Mesenteric fat pad (tissue), 1 donor: Measurements from ENCODE around the gene EFNA3. TPM values are rescaled to one million over a fixed set of nuclear protein-coding genes. Genes with fewer than 3 reads are reported as not detected.

Experiments used
- DNase-seq: peaks from one replicate; pipeline ENCODE4 v3.0.0-alpha.2; 2020; ENCODE audit warnings: low spot score
- total RNA-seq: library from RNA; stranded (reverse); fragmentation: NEBNext Ultra II Directional; extraction: Animal tissue kit (Norgen Biotek cat#: 25700); gene quantifications from one replicate; pipeline ENCODE4 v1.2.1, GENCODE V29; 2021
- donor health status: DM: yes; HTN: yes; CAD: no.

EFNA3 gene
- total RNA-seq, 1 donor from 2014 or later: 0.58 TPM

DNA sequence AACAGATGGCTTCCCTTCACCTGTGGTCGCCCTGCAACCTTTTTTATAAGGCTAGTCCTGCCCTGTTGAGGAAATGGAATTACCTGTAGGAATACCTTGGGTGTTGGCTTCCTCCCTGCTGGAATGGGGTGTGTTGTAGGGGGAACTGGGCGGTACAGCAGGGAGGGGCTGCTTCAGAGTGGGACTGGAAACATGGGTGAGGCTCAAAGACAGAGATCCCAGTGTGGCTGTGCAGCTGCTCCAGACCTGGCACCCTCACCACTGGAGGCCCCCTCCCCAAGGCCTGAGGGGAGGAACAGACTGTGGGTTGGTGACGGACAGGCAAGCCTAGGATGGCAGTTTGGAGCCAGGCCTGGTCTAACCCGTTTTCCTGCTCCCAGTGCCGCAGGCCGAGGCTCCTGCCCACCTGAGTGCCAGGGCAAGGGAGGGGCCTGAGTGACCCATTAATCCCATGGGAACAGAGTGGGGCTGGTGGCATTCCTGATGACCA, 4.5 kb downstream of the EFNA3 start:
- no peak for DNase-seq

DNA sequence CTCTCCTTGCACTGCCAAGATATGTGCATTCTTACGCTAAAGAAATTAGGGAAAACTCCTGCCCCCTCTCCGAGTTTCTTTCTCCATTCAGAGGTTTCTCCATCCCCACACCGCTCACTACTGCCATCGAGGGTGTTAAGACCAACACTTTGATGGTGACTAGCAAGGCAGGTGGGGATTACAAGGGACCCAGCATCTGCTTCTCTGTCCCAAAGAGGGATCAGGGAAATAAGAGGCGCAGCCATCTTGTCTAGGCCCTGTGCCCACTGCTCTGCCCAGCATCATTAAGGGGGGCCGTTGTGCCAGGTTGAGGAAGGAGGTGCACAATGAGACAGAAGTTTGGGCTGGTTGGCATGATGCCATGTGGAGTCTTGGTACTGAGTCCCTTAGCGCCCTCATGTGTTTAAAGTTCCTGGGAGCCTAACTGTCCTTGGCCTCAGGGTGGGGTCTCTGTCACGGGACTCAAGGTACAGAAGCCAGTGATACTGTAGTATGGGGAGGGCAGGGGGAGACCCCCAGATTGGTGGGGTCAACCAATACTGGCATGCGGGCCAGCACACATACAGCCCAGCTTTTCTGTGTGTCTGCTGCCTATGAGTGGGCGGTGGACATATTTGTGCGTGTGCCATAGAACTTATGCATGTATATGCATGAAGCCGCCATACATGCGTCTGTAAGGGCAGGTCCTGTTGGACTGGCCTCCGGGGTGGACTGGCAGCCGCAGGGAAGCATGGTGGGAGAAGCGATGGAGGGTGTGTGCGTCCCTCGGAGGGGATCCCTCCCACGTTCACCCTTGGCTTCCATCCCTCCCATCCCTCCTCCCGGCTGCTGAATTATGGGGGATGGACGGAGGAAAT, 5.5 kb downstream of the EFNA3 start:
- no peak for DNase-seq

DNA sequence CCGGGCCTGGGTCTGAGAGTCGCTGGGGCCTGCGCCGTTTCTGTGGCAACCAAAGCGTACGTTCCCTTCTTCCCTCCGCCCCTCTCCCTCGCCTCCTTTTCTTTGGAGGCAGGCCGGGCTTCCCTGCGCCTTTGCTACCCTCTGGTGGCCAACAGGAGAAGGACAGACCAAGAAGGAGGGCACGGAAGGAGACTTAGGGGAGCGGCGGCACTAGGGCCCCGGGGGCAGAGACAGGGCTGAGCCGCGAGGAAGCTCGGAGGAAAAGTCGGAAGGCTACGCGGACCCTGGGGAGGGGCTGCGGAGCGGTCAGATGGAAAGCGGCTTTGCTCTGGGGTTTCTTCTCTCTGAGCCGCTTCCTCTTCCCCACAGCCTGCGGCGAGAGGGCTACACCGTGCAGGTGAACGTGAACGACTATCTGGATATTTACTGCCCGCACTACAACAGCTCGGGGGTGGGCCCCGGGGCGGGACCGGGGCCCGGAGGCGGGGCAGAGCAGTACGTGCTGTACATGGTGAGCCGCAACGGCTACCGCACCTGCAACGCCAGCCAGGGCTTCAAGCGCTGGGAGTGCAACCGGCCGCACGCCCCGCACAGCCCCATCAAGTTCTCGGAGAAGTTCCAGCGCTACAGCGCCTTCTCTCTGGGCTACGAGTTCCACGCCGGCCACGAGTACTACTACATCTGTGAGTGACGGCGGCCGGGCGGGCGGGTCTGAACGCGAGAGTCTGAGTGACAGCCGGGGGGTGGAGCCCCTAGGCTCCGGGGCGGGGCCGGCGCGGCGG, 6.3 kb downstream of the EFNA3 start:
- DNase-seq: peak; percentile 98

DNA sequence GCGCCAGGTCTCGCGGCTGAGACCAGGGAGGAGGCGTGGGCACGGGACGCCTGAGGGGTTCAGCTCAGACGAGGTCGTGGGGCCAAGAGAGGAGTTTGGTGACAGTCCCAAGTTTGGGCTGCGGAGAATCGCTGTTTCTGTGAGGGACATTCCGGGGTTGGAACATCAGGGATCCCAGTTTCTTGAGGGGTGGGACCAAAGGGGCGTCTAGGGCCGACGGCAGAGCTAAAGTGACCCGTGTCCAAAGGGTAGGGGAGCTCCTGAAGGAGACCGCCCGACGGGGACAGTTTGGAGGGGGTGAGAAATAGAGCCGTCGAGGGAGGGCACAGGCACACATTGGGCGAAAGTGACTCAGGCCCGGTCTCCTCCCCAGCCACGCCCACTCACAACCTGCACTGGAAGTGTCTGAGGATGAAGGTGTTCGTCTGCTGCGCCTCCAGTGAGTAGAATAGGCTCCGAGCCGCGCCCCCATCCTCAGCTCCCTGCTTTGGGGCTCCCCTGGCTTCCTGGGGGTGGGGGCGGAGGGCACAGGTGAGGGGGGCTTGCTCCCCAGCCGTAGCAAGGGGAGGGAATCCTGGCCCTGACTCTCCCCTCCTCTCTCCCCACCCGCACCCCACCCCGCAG, 7.0 kb downstream of the EFNA3 start:
- DNase-seq: no peak

DNA sequence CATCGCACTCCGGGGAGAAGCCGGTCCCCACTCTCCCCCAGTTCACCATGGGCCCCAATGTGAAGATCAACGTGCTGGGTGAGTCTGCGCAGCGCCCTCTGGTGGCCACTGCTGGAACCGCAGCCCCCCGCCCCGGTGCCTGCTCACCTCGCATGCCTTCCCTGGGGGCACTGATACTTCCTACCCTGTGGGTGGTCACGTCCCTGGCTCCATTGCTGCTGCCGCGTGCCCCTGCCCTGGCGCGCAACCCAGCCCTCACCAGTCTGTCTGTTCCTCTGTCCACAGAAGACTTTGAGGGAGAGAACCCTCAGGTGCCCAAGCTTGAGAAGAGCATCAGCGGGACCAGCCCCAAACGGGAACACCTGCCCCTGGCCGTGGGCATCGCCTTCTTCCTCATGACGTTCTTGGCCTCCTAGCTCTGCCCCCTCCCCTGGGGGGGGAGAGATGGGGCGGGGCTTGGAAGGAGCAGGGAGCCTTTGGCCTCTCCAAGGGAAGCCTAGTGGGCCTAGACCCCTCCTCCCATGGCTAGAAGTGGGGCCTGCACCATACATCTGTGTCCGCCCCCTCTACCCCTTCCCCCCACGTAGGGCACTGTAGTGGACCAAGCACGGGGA, 7.6 kb downstream of the EFNA3 start:
- no peak for DNase-seq

DNA sequence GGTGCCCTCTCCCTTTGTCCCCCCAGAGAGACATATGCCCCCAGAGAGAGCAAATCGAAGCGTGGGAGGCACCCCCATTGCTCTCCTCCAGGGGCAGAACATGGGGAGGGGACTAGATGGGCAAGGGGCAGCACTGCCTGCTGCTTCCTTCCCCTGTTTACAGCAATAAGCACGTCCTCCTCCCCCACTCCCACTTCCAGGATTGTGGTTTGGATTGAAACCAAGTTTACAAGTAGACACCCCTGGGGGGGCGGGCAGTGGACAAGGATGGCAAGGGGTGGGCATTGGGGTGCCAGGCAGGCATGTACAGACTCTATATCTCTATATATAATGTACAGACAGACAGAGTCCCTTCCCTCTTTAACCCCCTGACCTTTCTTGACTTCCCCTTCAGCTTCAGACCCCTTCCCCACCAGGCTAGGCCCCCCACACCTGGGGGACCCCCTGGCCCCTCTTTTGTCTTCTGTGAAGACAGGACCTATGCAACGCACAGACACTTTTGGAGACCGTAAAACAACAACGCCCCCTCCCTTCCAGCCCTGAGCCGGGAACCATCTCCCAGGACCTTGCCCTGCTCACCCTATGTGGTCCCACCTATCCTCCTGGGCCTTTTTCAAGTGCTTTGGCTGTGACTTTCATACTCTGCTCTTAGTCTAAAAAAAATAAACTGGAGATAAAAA, 8.4 kb downstream of the EFNA3 start:
- DNase-seq: no peak

DNA sequence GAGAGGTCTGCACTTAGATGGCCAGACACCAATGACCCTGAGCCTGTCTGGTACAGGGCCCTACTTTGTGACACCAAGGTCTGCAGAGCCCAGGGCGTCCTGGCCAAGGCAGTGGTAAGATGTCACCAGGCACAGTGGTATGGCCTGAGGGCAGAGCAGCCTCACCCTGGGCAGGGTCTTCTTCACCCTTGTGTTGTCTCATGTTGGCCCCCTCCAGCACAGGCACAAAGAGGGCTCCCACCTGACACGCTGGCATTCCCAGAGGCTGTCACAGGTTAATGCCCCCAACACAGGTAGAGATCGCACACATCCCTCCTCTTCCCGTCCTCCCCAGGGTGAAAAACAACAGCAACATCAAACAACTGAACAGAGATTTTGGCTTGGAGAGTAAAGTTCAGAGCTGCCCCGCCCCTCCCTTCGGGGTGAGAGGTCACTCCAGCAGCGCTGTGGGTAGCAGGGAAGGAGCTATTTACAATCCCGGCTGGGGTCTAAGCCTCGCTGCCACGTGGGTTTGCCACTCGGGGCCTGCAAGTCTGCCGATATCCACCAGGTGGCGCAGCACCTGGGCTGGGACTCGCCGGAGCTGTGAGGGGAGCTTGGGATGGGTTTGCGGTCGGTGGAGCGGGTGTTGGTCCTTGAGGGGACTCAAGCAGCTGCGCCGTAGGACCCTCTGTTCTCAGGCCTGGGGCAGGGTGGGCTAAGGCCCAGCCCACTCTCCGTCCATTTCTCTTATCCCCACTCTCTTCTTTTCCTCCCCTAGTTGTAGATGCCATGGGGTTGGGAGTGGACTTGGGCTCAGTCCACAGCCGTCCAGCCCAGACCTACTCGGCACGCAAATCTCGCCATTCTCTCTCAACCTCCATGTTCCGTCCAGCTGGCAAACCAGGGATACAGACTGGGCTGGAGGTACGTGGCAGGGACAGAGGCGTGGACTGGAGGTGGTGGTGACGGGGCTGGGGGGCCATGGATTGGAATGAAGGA, 12.7 kb downstream of the EFNA3 start:
- no peak for DNase-seq

DNA sequence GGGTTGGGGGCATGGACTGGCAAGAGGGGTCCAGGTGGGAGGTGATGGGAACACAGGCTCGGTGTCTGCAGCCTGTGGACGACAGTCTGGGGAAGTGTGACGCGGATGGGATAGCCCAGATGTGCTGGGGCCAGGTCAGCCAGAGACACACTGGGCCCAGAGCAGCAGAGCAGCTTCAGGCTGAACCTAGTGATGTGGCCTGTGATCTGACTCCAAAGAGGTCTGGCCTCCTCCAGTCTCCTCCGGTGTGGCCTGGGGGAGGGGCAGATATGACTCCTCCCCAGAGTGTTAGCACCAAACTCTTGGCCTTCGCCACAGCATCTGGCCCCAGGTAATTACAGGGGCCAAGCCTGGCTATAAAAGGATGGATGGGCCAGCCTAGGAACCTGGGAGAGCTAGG, 13.5 kb downstream of the EFNA3 start:
- DNase-seq: no peak

DNA sequence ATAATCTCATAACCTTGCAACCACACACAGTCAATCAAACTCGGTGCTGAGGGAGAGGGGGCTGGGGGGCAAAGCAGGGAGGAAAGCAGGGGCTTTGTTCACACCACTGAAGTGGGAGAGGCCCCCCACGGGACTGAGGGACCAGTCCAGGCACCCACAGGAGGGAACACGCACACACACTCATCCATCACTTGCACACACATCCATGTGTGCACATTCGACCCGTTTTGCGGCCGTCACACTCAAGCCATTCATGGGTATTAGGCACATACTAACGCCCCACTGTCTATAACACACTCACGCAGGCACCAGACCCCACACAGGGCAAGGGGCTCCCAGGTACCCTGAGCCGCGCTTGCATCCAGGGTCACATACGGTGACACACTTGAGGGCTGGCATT, 14.0 kb downstream of the EFNA3 start:
- DNase-seq: no peak

DNA sequence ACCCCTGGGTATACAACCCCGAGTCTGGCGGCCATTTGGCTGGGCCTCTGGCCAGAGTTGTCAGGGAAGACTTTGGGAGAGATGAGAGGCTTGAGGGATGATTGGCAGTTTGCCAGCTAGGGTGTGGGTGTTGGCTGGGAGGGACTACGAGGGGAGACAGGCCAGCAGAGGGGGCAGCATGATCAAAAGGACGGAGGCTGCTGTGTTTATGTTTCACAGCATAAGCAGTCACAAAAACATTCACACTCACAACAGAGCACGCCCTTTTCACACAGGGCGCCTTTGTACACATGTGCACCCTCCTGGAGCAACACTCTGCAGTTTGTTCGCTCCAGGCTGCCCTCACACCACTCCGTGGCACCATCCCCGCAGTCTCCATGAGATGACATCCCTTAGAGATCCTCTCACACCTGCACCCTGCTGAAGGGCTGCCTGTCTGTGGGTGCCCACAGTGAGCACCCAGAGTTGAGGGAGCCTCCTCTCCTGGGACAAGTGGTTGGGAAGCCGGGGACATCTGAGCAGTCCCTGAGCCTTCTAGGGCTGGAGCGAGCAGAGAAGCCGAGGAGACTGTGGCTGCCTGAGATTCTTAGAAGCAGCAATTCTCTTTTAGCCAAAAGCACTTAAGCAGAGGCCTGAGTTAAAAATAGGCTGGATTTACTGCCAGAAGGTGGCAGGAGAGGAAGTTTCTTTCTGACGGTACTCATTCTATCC, 15.4 kb downstream of the EFNA3 start:
- DNase-seq: no peak

DNA sequence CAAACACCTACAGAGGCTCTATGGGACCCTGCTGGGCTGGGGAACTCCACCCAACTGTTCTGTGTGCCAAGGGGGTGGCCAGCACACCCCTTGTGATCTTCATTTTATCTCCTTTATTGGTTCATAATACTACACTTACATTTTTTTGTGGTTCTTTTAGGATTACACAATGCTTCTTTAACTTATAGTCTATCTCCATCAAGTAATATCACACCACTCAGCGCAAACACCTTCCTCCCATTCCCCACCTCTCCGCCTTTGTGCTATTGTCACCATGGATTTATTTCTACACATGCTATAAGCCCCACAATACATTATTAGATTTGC, 15.9 kb downstream of the EFNA3 start:
- DNase-seq: no peak

DNA sequence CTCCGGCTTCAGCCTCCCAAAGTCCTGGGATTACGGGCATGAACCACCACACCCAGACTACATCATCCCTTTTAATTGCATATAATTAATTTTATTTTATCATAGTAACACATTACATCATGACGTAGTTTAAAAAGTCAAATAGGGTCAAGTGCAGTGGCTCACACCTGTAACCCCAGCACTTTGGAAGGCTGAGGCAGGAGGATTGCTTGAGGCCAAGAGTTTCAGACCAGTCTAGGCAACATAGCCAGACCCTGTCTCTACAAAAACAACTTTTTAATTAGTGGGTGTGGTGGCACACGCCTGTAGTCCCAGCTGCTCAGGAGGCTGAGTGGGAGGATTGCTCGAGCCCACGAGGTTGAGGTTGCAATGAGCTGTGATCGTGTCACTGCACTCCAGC, 20.7 kb downstream of the EFNA3 start:
- no peak for DNase-seq

DNA sequence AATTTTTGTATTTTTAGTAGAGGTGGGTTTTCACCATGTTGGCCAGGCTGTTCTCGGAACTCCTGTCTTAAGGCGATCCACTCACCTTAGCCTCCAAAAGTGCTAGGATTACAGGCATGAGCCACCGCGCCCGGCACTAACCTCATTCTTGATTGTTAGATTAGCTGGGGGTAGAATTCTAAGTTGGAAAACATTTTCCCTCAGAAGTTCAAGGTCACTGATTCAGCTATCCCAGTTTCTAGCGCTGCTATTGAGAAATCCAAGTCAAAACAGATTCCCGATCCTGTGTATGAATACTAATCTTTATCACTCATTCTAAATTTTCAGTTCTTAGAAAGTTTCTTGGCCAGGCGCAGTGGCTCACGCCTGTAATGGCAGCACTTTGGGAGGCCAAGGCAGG, 24.7 kb downstream of the EFNA3 start:
- no peak for DNase-seq

DNA sequence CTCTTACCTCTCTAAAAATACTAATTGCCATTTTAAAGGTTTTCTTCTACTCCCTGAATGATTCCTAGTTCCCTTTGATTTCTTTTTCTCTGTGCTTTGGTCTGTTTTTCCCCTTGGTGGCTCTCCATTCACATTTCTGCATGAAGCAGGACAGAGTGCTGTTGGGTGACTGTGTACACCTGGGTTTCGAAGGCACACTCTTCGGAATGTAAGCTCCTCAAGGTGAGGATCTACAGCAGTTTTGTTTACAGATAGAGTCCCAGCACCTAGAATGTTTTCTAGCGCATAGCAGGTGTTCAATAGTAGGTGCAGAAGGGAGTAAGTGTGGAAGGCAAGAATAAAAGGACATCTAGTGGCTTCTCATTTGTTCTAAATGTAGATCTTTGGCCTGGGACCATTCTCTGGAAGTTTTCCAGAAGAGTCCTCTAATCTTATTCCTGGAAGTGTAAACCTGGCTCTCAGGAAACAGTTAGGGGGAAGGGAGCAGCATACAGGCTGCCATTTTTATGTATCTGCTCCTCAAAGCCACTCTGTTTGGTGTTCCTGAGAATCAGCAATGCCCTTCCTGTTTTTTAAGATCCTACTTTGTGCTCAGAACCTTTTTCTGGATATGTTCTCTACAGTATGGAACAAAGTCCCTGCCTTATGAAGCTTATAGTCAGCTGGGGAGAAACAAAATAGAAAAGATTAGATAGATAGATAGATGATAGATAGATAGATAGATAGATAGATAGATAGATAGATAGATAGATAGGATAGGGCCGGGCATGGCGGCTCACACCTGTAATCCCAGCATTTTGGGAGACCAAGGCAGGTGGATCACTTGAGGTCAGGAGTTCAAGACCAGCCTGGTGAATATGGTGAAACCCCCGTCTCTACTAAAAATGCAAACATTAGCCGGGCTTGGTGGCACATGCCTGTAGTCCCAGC, 26.2 kb downstream of the EFNA3 start:
- no peak for DNase-seq

DNA sequence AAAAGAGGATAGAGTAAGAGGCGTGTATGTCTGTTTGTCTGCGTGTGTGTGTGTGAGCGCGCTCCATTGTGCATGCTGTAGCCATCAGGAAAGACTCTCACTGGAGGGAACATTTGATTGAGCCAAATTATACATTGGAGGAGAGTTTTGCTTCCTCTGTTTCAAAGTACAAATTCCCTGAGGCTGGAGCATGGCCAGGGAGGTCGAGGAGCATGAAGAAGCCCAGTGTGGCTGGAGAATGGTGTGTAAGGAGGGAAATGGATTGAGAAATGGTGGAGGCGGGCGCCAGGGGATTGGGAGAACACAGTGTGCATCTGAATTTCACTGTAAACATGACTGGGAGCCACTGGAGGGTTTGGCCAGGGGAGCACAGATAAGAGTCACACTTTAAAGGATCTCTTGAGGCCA, 27.0 kb downstream of the EFNA3 start:
- no peak for DNase-seq

DNA sequence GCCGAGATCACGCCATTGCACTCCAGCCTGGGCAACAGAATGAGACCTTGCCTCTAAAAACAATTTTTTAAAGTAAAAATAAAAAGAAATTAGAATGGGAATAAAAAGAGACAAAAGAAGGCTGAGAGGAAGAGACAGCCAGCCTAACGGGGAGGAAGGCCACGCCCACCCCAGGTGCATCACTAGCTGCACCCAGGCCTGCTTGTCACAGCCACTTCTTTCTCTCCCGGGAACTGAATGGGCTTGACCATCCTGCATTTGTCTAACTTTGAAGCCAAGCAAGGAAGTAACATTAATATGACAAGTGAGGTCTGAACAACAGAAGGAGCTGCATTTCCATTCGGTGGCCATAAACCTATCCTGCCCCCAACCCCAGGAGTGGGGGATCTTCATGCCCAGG, 28.2 kb downstream of the EFNA3 start:
- DNase-seq: no peak

DNA sequence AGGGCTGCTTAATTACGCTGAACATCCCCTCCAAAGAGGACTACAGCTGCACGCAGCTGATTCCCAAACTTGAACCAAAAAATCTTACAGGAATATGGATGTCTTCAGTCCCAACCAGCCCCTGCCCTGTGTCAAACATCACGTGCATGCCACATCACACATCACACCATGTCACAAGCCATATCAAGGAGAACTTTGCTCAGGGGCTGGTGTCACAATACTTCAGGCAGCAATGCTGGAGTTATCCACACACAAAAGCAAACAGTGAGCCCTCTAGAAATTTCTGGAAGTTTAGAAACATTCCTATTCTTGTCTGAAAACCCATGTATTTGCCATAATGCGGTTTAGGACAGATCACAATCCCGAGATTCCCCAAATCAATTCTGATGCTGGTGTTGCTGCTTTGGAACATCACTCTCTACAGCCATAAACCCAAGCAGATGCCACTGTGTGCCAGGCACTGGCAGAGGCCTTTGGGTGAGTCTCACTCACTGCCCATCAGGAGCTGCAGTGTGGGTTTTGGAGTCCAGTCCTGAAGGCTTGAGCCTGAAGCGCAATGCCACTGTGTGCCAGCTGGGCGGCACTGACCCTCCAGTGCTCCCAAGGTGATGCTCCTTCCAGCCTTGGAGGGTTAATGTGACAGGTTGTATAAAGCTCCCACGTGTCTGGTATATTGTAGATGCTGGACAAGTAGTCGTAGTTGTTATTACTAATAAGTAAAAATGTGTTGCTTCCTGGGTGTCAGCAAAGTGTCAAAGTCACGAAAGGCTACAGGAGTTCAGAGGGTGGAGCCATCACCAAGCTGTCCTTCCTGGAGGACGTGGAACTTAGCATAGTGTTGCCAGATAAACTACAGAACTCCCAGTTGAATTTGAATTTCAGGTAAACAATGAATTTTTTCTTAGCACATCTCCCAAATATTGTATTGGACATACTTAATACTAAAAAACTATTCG, 28.9 kb downstream of the EFNA3 start:
- DNase-seq: no peak
